ENCODE measurements around the gene SOS1.

- TF ChIP-seq, protein P1, sequence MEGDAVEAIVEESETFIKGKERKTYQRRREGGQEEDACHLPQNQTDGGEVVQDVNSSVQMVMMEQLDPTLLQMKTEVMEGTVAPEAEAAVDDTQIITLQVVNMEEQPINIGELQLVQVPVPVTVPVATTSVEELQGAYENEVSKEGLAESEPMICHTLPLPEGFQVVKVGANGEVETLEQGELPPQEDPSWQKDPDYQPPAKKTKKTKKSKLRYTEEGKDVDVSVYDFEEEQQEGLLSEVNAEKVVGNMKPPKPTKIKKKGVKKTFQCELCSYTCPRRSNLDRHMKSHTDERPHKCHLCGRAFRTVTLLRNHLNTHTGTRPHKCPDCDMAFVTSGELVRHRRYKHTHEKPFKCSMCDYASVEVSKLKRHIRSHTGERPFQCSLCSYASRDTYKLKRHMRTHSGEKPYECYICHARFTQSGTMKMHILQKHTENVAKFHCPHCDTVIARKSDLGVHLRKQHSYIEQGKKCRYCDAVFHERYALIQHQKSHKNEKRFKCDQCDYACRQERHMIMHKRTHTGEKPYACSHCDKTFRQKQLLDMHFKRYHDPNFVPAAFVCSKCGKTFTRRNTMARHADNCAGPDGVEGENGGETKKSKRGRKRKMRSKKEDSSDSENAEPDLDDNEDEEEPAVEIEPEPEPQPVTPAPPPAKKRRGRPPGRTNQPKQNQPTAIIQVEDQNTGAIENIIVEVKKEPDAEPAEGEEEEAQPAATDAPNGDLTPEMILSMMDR (IDR thresholded peaks at IDR 0.05 in 4 of 5, conservative IDR thresholded peaks at IDR 0.05 in 1 of 5): no peak
- TF ChIP-seq POLR2A (IDR thresholded peaks at IDR 0.05): no peak
These were observed 183.3 kb downstream of the SOS1 start for GRCh38 chr2:38937548-38937947.

All from gastrocnemius medialis (tissue), 4 donors.